Mononuclear cell (primary cell): Measurements from ENCODE around the gene MORN1. TPM values are rescaled to one million over a fixed set of nuclear protein-coding genes. Genes with fewer than 3 reads are reported as not detected.

Experiments used
- H3K27me3 ChIP-seq: 2 replicates; pipeline ENCODE4 v1.6.0; 2011; ENCODE audit warnings: low read length, control low read depth; ENCODE audit not compliant: insufficient read depth
- H3K4me1 ChIP-seq: 2 replicates; pipeline ENCODE4 v1.5.1; 2011; ENCODE audit warnings: mild to moderate bottlenecking, low read length, control low read depth; ENCODE audit not compliant: insufficient read depth
- H3K4me3 ChIP-seq: 2 replicates; pipeline ENCODE4 v1.5.1; 2011; ENCODE audit warnings: mild to moderate bottlenecking, low read length, moderate library complexity
- H3K9me3 ChIP-seq: 2 replicates; pipeline ENCODE4 v1.5.1; 2011; ENCODE audit warnings: low read depth, mild to moderate bottlenecking, control low read depth, low read length
- total RNA-seq: library from RNA; depleted of rRNA; stranded (reverse); fragments of >200 nt; gene quantifications from one replicate; pipeline ENCODE4 v1.2.3, GENCODE V29; 2012

The MORN1 gene
- total RNA-seq, 1 donor, result 4.2 TPM

DNA sequence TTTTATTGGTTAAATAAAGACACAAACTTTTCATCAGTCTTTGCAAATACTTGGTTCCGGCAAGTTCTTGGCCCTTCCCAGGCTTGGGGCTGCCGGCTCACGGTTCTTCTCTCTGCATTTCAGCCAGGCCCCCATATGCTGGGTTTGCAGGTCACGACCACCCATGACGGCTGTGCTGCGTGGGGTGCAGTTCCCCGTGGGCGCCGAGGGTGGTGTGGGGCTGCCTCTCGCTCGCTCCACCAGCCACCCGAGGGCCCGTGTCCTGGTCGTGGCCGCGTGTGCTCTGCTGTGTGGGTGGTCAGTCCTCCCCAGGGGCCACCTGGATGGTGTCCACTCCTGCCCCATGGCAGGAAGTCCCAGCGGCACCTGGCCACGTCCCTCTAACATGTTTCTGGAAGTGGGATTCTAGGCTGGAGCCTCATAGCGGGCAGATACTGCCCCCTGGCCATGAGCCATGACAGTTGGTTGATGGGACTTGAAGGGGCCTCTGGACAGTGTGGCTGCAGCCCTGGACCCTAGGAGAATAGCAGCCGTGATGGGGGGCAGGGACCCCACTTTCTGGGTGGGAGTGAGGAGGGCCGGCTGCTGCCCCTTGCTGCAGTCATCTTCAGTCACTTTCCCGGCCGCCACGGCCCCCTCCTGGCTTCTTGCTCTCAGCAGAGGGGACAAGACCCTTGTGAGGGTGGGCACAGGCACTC is 117.0 kb downstream of the MORN1 start:
- no peak overlapping the region for H3K4me3 ChIP-seq
- H3K27me3 ChIP-seq, result no peaks in the 10 kb centered on the region
- H3K4me1 ChIP-seq, result peaks cover 56% of the 10 kb centered on the region
- no peaks in the 10 kb centered on the region for H3K9me3 ChIP-seq

GRCh38 chr1:2273401-2274090 is 117.8 kb downstream of the MORN1 start:
- H3K4me3 ChIP-seq, result no peak overlapping the region
- no peaks in the 10 kb centered on the region for H3K27me3 ChIP-seq
- H3K9me3 ChIP-seq, result no peaks in the 10 kb centered on the region
- H3K4me1 ChIP-seq, result peaks cover 47% of the 10 kb centered on the region

GRCh38 chr1:2272686-2273400 is 118.5 kb downstream of the MORN1 start:
- Histone ChIP-seq H3K9me3 (no peaks in the 10 kb centered on the region), H3K27me3 (no peaks in the 10 kb centered on the region), H3K4me1 (peaks cover 50% of the 10 kb centered on the region), H3K4me3 (no peak overlapping the region)

- no peaks in the 10 kb centered on the region for H3K27me3 ChIP-seq
- H3K4me1 ChIP-seq, result peaks cover 54% of the 10 kb centered on the region
- H3K4me3 ChIP-seq, result no peak overlapping the region
- no peaks in the 10 kb centered on the region for H3K9me3 ChIP-seq
Measured at GRCh38 chr1:2271841-2272655, 119.3 kb downstream of the MORN1 start.

Other genes starting within 250 kb of the MORN1 start
- gene FAAP20, start 196.8 kb downstream of the MORN1 start, total RNA-seq, result 11.0 TPM
- 47.5 TPM for gene SKI, start 163.2 kb downstream of the MORN1 start, total RNA-seq
- 18.8 TPM for gene RER1, start 287 bp upstream of the MORN1 start, total RNA-seq
- 7.5 TPM for gene PEX10, start 21.0 kb upstream of the MORN1 start, total RNA-seq
- gene PLCH2, start 84.7 kb upstream of the MORN1 start, total RNA-seq, result 4.7 TPM
- 33.5 TPM for gene PANK4, start 135.0 kb upstream of the MORN1 start, total RNA-seq
- gene HES5, start 138.7 kb upstream of the MORN1 start, total RNA-seq, result not detected
- gene TNFRSF14, start 164.8 kb upstream of the MORN1 start, total RNA-seq, result 127 TPM
- 4.2 TPM for gene PRXL2B, start 195.2 kb upstream of the MORN1 start, total RNA-seq
- 0.63 TPM for gene MMEL1, start 241.5 kb upstream of the MORN1 start, total RNA-seq